HTR-8/SVneo (cell line): ENCODE results near the gene LRP1B.

Experiments used
- DNase-seq: peaks from one replicate; pipeline ENCODE4 v3.0.0; 2011; ENCODE audit warnings: low spot score, mixed read lengths; ENCODE audit not compliant: insufficient read length
- FAIRE-seq: peaks from 2 replicates; lab custom pipeline; 2011; peaks lifted over from hg19 to GRCh38; lab: Jason Lieb, UNC

The LRP1B gene

DNA sequence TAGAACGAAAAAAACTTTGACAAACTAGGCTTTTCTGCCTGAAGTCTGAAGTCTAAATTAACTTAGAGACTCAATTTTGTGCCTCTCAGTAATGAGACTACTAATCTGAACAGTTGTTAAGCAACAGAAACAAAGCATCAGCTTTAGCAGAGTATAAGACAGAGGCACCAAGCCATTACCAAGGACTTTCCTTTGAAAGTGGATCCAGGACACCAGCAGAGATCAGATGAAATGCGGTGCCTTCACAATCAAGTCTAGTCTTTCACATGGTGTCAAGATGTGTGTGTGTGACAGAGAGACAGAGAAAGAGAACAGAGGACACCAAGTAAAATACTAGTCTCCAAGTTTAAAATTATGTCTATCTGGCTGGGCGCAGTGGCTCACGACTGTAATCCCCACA lies 1502.9 kb downstream of the LRP1B start:
- FAIRE-seq (no peak), DNase-seq (no peak)

GRCh38 chr2:140627136-140627535 lies 1503.7 kb downstream of the LRP1B start:
- DNase-seq (no peak), FAIRE-seq (no peak)

DNA sequence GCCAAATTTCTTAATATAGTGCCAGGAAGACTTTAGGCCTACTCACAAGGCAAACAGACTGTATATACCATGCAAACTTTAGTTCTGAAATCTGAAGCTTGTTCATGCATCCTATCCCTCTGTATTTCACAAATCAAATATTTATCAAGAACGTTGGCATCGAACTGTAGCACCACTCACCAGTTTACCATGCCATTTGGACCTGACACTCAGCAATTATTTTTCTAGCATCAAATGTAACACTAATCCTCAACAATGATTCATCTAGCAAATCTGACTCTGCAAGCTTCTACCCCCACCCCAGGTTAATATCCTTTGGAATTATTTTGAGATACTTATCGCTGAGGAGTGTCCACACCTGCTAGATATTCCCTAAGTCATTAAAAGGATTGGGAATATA lies 1506.6 kb downstream of the LRP1B start:
- DNase-seq: no peak
- FAIRE-seq: no peak

DNA sequence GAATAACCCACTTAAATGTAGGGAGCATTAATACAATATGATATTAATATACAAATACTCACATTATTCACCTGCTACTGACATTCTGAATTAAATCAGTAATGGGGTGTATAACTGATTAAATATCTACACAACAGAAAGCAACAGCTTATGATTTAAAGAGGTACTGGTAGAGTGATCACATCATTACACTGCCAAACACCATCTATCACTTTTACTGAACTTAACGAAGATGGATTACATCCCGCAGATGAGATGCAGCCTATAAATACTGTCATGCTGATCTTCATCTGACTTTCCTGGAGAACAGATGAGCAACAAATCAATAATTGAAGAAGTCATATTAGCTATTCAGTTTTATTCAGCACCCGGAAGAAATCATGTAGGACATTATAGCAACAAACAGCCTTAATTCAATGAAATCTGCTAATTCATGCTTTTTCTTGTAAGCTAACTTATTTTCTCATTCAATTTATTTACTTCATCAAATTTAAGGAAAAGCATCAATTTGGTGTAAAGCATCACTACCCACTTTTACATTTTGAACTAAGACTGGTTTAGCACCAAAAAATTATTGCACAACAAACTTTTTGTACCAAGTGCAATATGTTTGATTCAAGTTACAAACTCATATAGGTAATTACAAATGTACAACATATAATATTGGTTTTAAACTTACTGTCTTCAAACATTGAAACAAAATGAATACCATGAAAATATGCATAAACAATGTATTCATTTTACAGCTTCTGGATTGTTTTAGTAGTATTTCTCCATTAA lies 1509.0 kb downstream of the LRP1B start:
- FAIRE-seq (no peak), DNase-seq (no peak)

DNA sequence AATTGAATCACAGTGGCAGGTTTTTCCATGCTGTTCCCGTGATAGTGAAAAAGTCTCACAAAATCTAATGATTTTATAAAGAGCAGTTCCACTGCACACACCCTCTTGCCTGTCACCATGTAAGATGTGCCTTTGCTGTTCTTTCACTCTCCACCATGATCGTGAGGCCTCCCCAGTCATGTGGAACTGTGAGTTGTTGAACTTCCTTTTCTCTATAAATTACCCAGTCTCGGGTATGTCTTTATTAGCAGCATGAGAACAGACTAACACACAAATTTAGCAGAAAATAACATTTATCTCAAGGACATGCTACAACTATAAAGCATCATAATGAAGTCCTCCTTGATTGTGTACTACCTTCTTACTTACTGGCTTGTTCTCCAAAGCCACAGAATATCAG lies 1526.0 kb downstream of the LRP1B start:
- FAIRE-seq (no peak), DNase-seq (no peak)

DNA sequence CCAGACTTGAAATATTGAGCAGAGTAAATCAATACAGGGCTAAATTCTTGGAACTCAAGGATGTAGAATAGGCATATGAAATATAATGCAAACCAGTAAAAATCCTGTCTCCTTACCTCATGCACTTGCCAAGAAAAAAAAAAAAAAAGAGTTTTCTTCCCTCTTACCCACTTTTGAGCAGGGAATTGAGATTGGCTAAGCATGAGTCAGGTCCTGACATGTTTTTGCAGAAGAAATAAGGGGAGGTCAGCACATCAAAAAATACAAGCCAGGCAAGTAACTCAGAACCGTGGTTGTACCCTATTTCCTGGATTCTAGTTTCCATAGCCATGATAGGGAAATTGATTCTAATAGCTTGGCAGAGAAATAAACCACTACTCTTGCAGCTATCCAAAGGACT lies 1526.7 kb downstream of the LRP1B start:
- DNase-seq (no peak), FAIRE-seq (no peak)

DNA sequence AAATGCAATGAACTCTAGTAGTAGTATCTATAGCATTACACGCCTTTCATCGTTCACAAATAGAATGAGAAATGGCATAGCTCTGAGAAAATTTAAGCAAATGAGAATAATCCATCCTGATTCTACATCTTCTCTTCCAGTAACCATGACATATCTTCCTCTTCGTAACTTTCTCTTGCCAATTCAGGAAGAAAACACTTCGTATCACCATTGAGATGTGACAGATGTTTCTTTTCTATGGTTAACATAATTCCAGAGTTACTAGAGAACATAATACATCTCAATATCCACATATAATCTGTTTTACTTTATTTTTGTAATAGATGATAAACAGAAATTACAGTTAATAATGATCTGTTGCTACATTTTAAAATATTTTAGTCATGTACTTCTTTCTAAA lies 1527.4 kb downstream of the LRP1B start:
- FAIRE-seq: no peak
- DNase-seq: no peak

DNA sequence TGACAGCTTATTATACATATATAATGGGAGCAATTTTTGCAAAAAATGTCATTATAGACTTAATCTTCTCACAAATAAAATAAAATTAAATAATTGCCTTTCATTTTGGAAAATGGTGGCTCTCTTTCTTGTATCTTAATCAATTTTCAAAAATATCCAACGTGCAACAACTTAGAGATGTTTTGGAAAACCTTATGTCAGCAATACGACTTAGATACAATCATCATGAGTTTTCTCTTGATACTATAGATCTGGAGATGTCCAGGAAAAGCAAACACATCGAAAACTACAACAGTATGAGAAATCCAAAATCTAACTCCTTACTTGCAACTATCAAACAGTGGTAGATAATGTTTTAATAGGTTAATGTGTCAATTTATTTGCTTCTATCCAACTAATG lies 1529.0 kb downstream of the LRP1B start:
- FAIRE-seq: no peak

DNA sequence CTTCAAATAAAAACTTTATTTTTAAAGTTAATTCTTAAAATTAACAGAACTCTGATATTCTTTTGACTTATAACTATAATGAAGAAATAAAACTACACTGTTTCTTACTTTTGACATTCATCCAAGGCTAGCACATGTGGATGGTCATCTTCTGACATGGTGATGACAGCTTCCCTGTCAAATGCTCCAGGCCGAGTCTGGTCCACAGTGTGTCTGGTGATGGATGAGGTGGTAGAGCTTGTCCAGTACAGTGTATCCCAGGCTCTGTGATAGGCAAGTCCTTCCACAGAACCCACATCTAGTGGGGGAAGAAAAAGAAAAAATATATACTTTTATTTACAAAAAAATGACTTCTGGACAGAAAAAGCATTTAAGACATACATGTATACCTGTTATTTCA lies 1529.5 kb downstream of the LRP1B start:
- FAIRE-seq (no peak), DNase-seq (no peak)

More for the DNA sequence above, 1529.0 kb downstream of the LRP1B start:
- no peak for DNase-seq

DNA sequence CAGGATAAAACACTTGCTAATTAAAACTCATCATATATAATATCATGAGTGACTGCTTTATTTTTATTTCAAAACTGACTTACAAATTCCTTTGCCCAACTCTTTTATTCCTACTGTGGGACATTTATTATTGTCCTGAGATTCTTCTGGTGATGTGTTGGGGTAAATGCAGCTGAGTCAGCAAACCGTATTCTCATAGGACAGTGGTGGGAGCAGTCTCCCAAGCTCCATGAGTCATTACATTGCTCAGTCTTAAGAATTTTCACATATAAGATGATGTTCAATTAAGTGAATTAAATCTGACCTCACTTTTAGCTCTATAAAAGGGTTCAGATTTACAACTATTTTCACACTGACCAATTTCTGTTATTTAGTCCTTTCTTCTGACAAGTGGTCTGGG lies 1530.7 kb downstream of the LRP1B start:
- DNase-seq (peak; percentile 2), FAIRE-seq (no peak)

DNA sequence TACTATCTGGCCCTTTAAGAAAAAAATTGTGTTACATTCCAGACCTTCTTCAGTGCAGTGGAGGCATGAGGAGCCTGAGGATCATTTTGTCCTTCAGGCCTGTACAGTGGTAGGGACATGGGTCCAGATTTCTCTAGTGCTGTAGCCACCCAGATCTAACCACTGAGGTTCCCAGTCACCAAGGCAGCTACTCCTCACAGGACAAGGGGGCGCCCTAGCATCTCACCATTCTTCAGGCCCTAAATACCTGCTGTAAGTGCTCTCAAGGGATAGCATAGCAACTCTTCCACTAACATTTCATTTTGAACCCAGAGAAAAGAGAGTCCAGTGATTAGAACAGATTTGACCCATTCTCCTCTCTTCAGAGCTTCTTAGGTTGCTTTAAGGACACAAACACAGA lies 1533.0 kb downstream of the LRP1B start:
- FAIRE-seq: no peak
- DNase-seq: no peak

DNA sequence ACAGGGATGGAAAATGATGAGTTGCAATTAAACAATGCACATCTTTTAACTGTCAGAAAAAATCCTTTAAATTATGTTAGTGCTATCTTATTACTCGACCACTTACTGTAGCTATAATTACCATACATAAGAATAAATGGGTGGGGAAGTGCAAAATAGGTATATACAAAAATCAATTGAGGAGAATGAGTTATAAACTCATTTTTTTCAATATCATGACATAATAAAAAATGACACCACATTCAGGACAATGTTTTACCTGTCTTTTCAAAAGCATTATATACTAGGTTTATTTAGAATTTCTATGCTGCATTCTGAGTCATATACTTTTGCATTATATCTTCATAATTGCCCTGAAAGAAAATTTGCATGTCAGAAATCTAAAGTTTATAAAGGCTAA lies 1533.6 kb downstream of the LRP1B start:
- DNase-seq (no peak), FAIRE-seq (no peak)

DNA sequence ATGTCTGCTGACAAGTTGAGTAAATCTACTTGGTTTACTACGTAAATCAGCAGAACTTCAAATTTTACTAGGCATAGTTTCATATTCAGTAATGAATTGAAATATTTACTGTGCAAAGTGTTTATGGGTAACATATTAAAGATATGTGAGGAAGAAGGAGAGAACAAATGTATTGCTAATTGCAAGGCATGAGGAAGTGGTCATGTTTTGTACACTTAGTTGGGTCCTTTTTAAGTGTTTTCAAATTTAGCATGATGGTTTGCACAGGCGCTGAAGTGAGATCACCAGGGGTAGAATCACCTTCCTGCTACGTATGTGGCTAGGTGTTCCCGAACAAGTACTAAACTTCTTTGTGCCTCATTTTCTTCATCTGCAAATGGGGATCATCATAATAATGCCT lies 1534.4 kb downstream of the LRP1B start:
- FAIRE-seq (no peak), DNase-seq (no peak)

DNA sequence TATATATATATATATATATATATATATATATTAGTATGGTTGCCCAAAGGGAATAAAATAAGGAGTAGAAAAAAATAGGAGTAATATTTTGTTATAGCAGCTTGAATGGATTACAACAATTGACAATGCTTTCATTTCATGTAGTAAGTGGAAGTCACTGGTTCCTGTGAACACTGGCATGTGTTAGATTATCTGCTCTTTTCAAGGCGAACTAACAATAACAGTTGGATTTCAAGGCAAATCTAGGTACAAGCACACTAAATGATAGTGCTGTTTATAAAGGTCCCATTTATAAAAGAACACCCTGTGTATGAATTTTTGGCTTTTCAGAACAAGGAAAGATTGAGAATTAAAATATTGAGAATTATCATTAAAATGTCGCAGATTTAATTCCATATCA lies 1535.7 kb downstream of the LRP1B start:
- no peak for FAIRE-seq

DNA sequence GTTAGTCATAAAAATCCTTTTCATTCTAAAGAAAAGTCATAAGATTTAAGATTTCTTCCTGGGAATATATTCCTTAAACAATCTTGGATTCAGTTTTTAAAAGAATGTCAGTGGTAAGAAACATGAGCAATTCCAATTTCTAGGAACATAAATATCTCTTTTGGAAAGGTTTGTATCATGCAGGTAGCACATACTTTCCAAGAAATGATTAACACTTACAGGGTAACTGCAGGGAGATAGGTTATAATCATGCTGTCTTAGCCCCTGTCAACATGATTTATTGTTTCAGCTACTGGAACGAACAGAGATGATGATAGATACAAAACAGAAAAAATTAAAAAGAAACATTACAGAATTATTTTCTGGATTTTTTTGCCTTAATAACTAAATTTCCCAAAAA lies 1537.7 kb downstream of the LRP1B start:
- no peak for DNase-seq

More for the DNA sequence above, 1535.7 kb downstream of the LRP1B start:
- DNase-seq: no peak

GRCh38 chr2:140589696-140590095 lies 1541.1 kb downstream of the LRP1B start:
- FAIRE-seq (no peak), DNase-seq (no peak)

More for the DNA sequence above, 1537.7 kb downstream of the LRP1B start:
- FAIRE-seq: no peak

DNA sequence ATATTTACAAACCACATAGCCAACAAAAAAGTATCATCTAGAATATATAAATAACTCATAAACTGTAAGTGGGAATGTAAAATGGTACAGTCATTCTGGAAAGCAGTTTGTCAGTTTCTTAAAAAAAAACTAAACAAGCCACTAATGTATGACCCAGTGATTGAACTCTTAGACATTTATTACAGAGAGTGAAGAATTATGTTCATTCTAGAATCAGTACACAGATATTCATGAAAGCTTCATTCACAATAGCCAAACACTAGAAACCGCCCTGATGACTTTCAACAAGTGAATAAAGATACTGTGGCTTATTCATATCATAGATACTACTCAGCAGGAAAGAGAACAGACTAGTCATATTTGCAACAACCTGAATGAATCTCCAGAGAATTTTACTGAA lies 1541.5 kb downstream of the LRP1B start:
- DNase-seq (no peak), FAIRE-seq (no peak)

GRCh38 chr2:140586379-140586778 lies 1544.4 kb downstream of the LRP1B start:
- DNase-seq (peak; percentile 21), FAIRE-seq (no peak)

DNA sequence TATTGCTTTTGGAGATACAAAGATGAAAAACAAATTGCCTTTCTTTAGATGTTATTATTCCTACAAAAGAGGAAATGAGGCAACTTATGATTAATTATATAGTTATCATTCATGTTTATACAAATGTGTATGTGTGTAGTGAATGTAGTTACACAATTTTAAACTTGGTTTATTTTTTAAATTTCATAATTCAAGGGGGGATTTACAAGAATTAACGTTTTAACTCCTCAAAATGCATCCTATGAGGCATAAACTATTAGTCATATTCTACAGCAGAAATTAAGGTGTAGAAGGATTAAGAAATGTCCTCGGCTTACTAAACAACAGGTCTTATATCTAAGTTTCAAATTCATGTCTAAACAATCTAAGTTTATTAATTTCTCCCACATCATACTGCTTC lies 1545.8 kb downstream of the LRP1B start:
- FAIRE-seq (no peak), DNase-seq (no peak)

- no peak for DNase-seq
These were observed 1546.3 kb downstream of the LRP1B start for GRCh38 chr2:140584471-140584870.

GRCh38 chr2:140580532-140581151 lies 1550.2 kb downstream of the LRP1B start:
- FAIRE-seq (no peak), DNase-seq (peak; percentile 3)

More at GRCh38 chr2:140584471-140584870, 1546.3 kb downstream of the LRP1B start:
- FAIRE-seq: no peak

- FAIRE-seq: no peak
- DNase-seq: no peak
These were observed 1553.4 kb downstream of the LRP1B start for GRCh38 chr2:140577453-140577852.
